Measurements from ENCODE around the gene GYS1. TPM values are rescaled to one million over a fixed set of nuclear protein-coding genes. Genes with fewer than 3 reads are reported as not detected.
A peak's percentile ranks its signal among the peaks of the same experiment; 100 is the strongest.
"Not testable (repeated sequence)": the region's sequence is repeated elsewhere in the genome, so short reads cannot be mapped to it uniquely, and the experiment has no call there.

The GYS1 gene
- total RNA-seq (2021; fragmentation: NEBNext Ultra II Directional; extraction: Animal tissue kit (Norgen Biotek cat#: 25700)), result 10 to 100 TPM; 76.0 to 90.8 (median 87.5) TPM
- long read RNA-seq, transcript GYS1-202 (16 exons, 3,574 nt), result major isoform, 11 of 24 reads
- long read RNA-seq, partial matches to known transcripts, result 6 of 24 reads
- long read RNA-seq, other reads (novel, unspliced or antisense), result 7 of 24 reads

GRCh38 chr19:48993175-48994034, at the start of gene GYS1, which contains the start of gene RUVBL2:
Gene GYS1, minus strand, starts transcription at chr19:48993309. Its CDS starts 197 bp downstream, at chr19:48993112.
Gene RUVBL2, plus strand, starts transcription at chr19:48993887. Its CDS starts 25 bp downstream, at chr19:48993912.
- Mint-ChIP-seq H3K4me3 (peak within 1 kb of the TSS; percentile 99), H3K9me3 (no peaks in the 10 kb centered on the region), H3K27ac (peak within 1 kb of the TSS; percentile 95), H3K27me3 (ENCODE audit: insufficient read depth) (peaks cover 2% of the 10 kb centered on the region; the same call in 1 of the 2 replicates), H3K36me3 (ENCODE audit: low read depth) (peaks cover 29% of the 10 kb centered on the region), H3K4me1 (ENCODE audit: low read depth) (peaks cover 38% of the 10 kb centered on the region)
- DNase-seq, result peak; percentile 99
- TF ChIP-seq CTCF (IDR thresholded peaks at IDR 0.05), result peak; percentile 99

GRCh38 chr19:49042666-49043065, 49.6 kb upstream of the GYS1 start:
- H3K4me1 Mint-ChIP-seq (ENCODE audit: low read depth), result peaks cover 31% of the 10 kb centered on the region
- not testable (repeated sequence) for H3K36me3 Mint-ChIP-seq (ENCODE audit: low read depth); H3K9me3 Mint-ChIP-seq; DNase-seq; H3K4me3 Mint-ChIP-seq; H3K27ac Mint-ChIP-seq; H3K27me3 Mint-ChIP-seq (ENCODE audit: insufficient read depth)

GRCh38 chr19:49042177-49042576, 49.1 kb upstream of the GYS1 start:
- H3K4me3 Mint-ChIP-seq, result peak overlapping the region; percentile 52; the same call in 1 of the 2 replicates
- no peaks in the 10 kb centered on the region for H3K36me3 Mint-ChIP-seq (ENCODE audit: low read depth)
- TF ChIP-seq CTCF (IDR thresholded peaks at IDR 0.05), result no peak
- peaks cover 31% of the 10 kb centered on the region for H3K4me1 Mint-ChIP-seq (ENCODE audit: low read depth)
- peaks cover 7% of the 10 kb centered on the region for H3K27me3 Mint-ChIP-seq (ENCODE audit: insufficient read depth)
- peak overlapping the region; percentile 78 for H3K27ac Mint-ChIP-seq
- DNase-seq, result no peak
- no peaks in the 10 kb centered on the region for H3K9me3 Mint-ChIP-seq

GRCh38 chr19:49039736-49040135, 46.6 kb upstream of the GYS1 start:
- H3K36me3 Mint-ChIP-seq (ENCODE audit: low read depth); H3K9me3 Mint-ChIP-seq; H3K27ac Mint-ChIP-seq; H3K4me3 Mint-ChIP-seq; DNase-seq; H3K27me3 Mint-ChIP-seq (ENCODE audit: insufficient read depth): not testable (repeated sequence)
- H3K4me1 Mint-ChIP-seq (ENCODE audit: low read depth), result peaks cover 31% of the 10 kb centered on the region

GRCh38 chr19:49038557-49039276, 45.6 kb upstream of the GYS1 start:
- H3K36me3 Mint-ChIP-seq (ENCODE audit: low read depth); H3K27me3 Mint-ChIP-seq (ENCODE audit: insufficient read depth); H3K9me3 Mint-ChIP-seq: not testable (repeated sequence)
- H3K27ac Mint-ChIP-seq, result peak overlapping the region; percentile 97
- H3K4me1 Mint-ChIP-seq (ENCODE audit: low read depth), result peaks cover 31% of the 10 kb centered on the region
- peak overlapping the region; percentile 78 for H3K4me3 Mint-ChIP-seq
- peak; percentile 70 for DNase-seq

GRCh38 chr19:49038111-49038510, 45.0 kb upstream of the GYS1 start:
- not testable (repeated sequence) for H3K36me3 Mint-ChIP-seq (ENCODE audit: low read depth); H3K27me3 Mint-ChIP-seq (ENCODE audit: insufficient read depth); H3K9me3 Mint-ChIP-seq; H3K4me3 Mint-ChIP-seq; DNase-seq
- peak overlapping the region; percentile 97; the same call in 1 of the 2 replicates for H3K27ac Mint-ChIP-seq
- peaks cover 30% of the 10 kb centered on the region for H3K4me1 Mint-ChIP-seq (ENCODE audit: low read depth)

GRCh38 chr19:49036815-49037214, 43.7 kb upstream of the GYS1 start, which contains the start of gene CGB1:
Gene CGB1, minus strand, starts transcription at chr19:49036895. Its CDS starts 184 bp downstream, at chr19:49036711.
- not testable (repeated sequence) for H3K27me3 Mint-ChIP-seq (ENCODE audit: insufficient read depth); H3K36me3 Mint-ChIP-seq (ENCODE audit: low read depth); H3K9me3 Mint-ChIP-seq; H3K4me3 Mint-ChIP-seq; DNase-seq; H3K27ac Mint-ChIP-seq
- H3K4me1 Mint-ChIP-seq (ENCODE audit: low read depth), result peaks cover 17% of the 10 kb centered on the region
- TF ChIP-seq CTCF (IDR thresholded peaks at IDR 0.05), result peak; percentile 72
